ENCODE results near the gene ALCAM.
"Not testable (repeated sequence)": the region's sequence is repeated elsewhere in the genome, so short reads cannot be mapped to it uniquely, and the experiment has no call there.

The ALCAM gene

GRCh38 chr3:105399062-105399461 is 32.4 kb downstream of the ALCAM start:
- H3K4me3 ChIP-seq (ENCODE audit: low read length) = no peak overlapping the region
- TF ChIP-seq CTCF (IDR thresholded peaks at IDR 0.05; ENCODE audit: insufficient read depth, low read depth, low read length, missing control alignments) = no peak
- no peak for DNase-seq (ENCODE audit: low read depth)

- no peak for TF ChIP-seq CTCF (IDR thresholded peaks at IDR 0.05; ENCODE audit: insufficient read depth, low read depth, low read length, missing control alignments)
- H3K4me3 ChIP-seq (ENCODE audit: low read length) = no peak overlapping the region
- no peak for DNase-seq (ENCODE audit: low read depth)
Measured at GRCh38 chr3:105399611-105400010, 32.9 kb downstream of the ALCAM start.

GRCh38 chr3:105401254-105401653 is 34.5 kb downstream of the ALCAM start:
- TF ChIP-seq CTCF (IDR thresholded peaks at IDR 0.05; ENCODE audit: insufficient read depth, low read depth, low read length, missing control alignments) = no peak
- no peak for DNase-seq (ENCODE audit: low read depth)
- H3K4me3 ChIP-seq (ENCODE audit: low read length) = no peak overlapping the region

DNA sequence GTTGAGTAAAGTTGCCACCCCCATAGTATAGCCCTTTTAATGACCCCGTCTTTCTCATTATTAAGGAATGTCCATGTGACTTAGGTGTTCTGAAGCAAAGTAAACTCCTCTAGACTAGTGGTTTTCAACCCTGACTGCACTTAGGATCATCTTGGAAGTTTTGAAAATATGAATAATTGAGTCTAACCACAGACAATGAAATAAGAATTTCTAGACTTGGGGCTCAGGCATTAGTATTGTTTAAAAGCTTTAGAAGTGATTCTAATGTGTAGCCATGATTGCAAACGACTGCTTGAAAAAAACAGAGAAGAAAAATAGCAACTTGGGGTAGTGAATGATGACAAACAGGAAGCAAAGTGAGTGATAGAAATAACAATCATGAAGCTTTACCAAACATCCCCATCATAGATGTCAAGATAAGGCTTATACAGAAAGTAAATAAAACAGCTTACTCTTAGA is 35.0 kb downstream of the ALCAM start:
- peak; percentile 71 for DNase-seq (ENCODE audit: low read depth)
- TF ChIP-seq CTCF (IDR thresholded peaks at IDR 0.05; ENCODE audit: insufficient read depth, low read depth, low read length, missing control alignments) = no peak
- no peak overlapping the region for H3K4me3 ChIP-seq (ENCODE audit: low read length)

GRCh38 chr3:105402287-105402801 is 35.6 kb downstream of the ALCAM start:
- peak; percentile 97 for DNase-seq (ENCODE audit: low read depth)
- H3K4me3 ChIP-seq (ENCODE audit: low read length) = no peak overlapping the region
- TF ChIP-seq CTCF (IDR thresholded peaks at IDR 0.05; ENCODE audit: insufficient read depth, low read depth, low read length, missing control alignments) = no peak

- not testable (repeated sequence) for H3K4me3 ChIP-seq (ENCODE audit: low read length); DNase-seq (ENCODE audit: low read depth)
Measured at GRCh38 chr3:105403034-105403433, 36.3 kb downstream of the ALCAM start.

DNA sequence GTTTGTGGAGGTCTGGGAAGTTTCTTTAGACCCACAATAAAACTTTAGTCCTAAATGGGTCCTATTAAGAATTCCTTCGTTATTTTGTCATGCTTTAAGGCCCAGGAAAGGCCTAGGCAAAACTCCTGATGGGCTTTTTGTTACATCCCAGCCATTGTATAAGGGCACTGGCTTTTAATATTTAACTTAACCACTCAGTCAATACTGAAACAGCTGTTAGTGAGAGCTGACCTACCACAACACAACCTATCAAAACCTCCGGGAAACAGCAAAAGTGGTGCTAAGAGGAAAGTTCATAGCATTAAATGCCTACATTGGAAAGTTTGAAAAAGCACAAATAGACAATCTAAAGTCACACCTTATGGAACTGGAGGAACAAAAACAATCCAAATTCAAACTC is 39.6 kb downstream of the ALCAM start:
- DNase-seq (ENCODE audit: low read depth) = no peak
- TF ChIP-seq CTCF (IDR thresholded peaks at IDR 0.05; ENCODE audit: insufficient read depth, low read depth, low read length, missing control alignments) = no peak
- H3K4me3 ChIP-seq (ENCODE audit: low read length) = no peak overlapping the region

All from epithelial cell of esophagus (primary cell).